Activated CD4-positive, CD25-positive, alpha-beta regulatory T cell (primary cell): ENCODE data around the gene CYB561A3.
A peak's percentile ranks its signal among the peaks of the same experiment; 100 is the strongest.
"Not testable (repeated sequence)": the region's sequence is repeated elsewhere in the genome, so short reads cannot be mapped to it uniquely, and the experiment has no call there.

Source experiments
- DNase-seq, 4 experiments: peaks; one replicate each; lab custom pipeline; 2025; lab: John Stamatoyannopoulos, UW

CYB561A3 gene

GRCh38 chr11:61361741-61362541, at the start of gene CYB561A3, which contains the start of gene TMEM138:
TSS of gene CYB561A3 (minus strand) at chr11:61361882. CDS start at chr11:61356713, 5,169 bp downstream.
TSS of gene TMEM138 (plus strand) at chr11:61362374. CDS start at chr11:61364391, 2,017 bp downstream.
- peak; percentile 73 to 79 (median 75) for DNase-seq

- DNase-seq, result no peak
Observed at GRCh38 chr11:61406991-61407728, 45.5 kb upstream of the CYB561A3 start.

GRCh38 chr11:61406067-61406466, 44.4 kb upstream of the CYB561A3 start:
- no peak for DNase-seq

- no peak for DNase-seq
Observed at GRCh38 chr11:61404641-61405040, 43.0 kb upstream of the CYB561A3 start.

- no peak for DNase-seq
Observed at GRCh38 chr11:61404103-61404502, 42.4 kb upstream of the CYB561A3 start.

- DNase-seq, result no peak
Observed at GRCh38 chr11:61403658-61404057, 42.0 kb upstream of the CYB561A3 start.

- no peak for DNase-seq
Observed at GRCh38 chr11:61401573-61401972, 39.9 kb upstream of the CYB561A3 start.

GRCh38 chr11:61401173-61401572, 39.5 kb upstream of the CYB561A3 start:
- no peak for DNase-seq

- no peak for DNase-seq
Observed at GRCh38 chr11:61392981-61393595, 31.4 kb upstream of the CYB561A3 start.

- no peak for DNase-seq
Observed at GRCh38 chr11:61390161-61390560, 28.5 kb upstream of the CYB561A3 start.

GRCh38 chr11:61384271-61385242, 22.9 kb upstream of the CYB561A3 start:
- DNase-seq, result no peak

GRCh38 chr11:61383859-61384258, 22.2 kb upstream of the CYB561A3 start:
- not testable (repeated sequence) for DNase-seq

- no peak for DNase-seq
Observed at GRCh38 chr11:61380884-61381283, 19.2 kb upstream of the CYB561A3 start.

- no peak for DNase-seq
Observed at GRCh38 chr11:61378713-61379313, 17.1 kb upstream of the CYB561A3 start.

- no peak for DNase-seq
Observed at GRCh38 chr11:61377461-61378160, 15.9 kb upstream of the CYB561A3 start.

GRCh38 chr11:61375761-61376108, 14.1 kb upstream of the CYB561A3 start:
- DNase-seq, result no peak

- DNase-seq, result no peak
Observed at GRCh38 chr11:61372659-61373420, 11.2 kb upstream of the CYB561A3 start.

GRCh38 chr11:61370349-61371005, 8.8 kb upstream of the CYB561A3 start:
- DNase-seq, result no peak
